Esophagus squamous epithelium (tissue), 5 donors: Measurements from ENCODE around the gene PANK4. TPM values are rescaled to one million over a fixed set of nuclear protein-coding genes. Genes with fewer than 3 reads are reported as not detected.

Experiments used
- DNase-seq: peaks from one replicate; lab custom pipeline; 2025; lab: John Stamatoyannopoulos, UW
- H3K27ac ChIP-seq, 4 donors: fragments of 200-600 bp; sonication (generic); one replicate each; pipeline ENCODE4 v1.5.1; 2016 to 2019; ENCODE audit warnings: mild to moderate bottlenecking in 1 of 4
- H3K27me3 ChIP-seq, 4 donors: fragments of 200-600 bp; sonication (generic); 1 replicate in 3 of 4; 2 replicates in 1 of 4; pipeline versions ENCODE4 v1.5.1 to v1.6.0; 2017 to 2021; ENCODE audit warnings: antibody characterized with exemption in 1 of 4
- H3K36me3 ChIP-seq, 3 donors: fragments of 200-600 bp; sonication (generic); one replicate each; pipeline ENCODE4 v1.5.1; 2016 to 2019
- H3K4me1 ChIP-seq, 3 donors: fragments of 200-600 bp; sonication (generic); one replicate each; pipeline ENCODE4 v1.5.1; 2017 to 2019
- H3K4me3 ChIP-seq, 4 donors: fragments of 200-600 bp; sonication (generic); 1 replicate in 3 of 4; 2 replicates in 1 of 4; pipeline ENCODE4 v1.5.1; 2016 to 2019; ENCODE audit warnings: mild to moderate bottlenecking in 2 of 4, moderate library complexity in 1 of 4
- H3K9me3 ChIP-seq, 3 donors: fragments of 200-600 bp; sonication (generic); one replicate each; pipeline ENCODE4 v1.5.1; 2016 to 2019
- CTCF ChIP-seq, 6 experiments: fragments of 450-650 bp in 4 of 6; fragments of 200-600 bp in 2 of 6; sonication (generic) in 2 of 6; IDR thresholded peaks; one replicate each; pipeline ENCODE4 v1.5.1; 2016 to 2019; ENCODE audit warnings: antibody characterized with exemption in 6 of 6, mild to moderate bottlenecking in 4 of 6, moderate library complexity in 4 of 6
- POLR2A ChIP-seq, 4 donors: fragments of 450-650 bp; IDR thresholded peaks; one replicate each; pipeline ENCODE4 v1.6.1; 2017; ENCODE audit warnings: antibody characterized with exemption in 4 of 4, mild to moderate bottlenecking in 4 of 4, moderate library complexity in 3 of 4
- WGBS, 2 donors: methylation state at CpG; one replicate each; pipeline ENCODE4 v1.1.5; 2018; 5-methylcytosine and 5-hydroxymethylcytosine counted together
- intact Hi-C: fragments of 100-400 bp; cut with DNase I; formaldehyde crosslinking; loops from one replicate; pipeline ENCODE4 v1.15.0; 2022
- total RNA-seq, 4 donors: library from RNA; depleted of rRNA; stranded (reverse); fragments of >200 nt; gene quantifications; one replicate each; pipeline ENCODE4 v1.1.0, GENCODE V29; 2016
- donor health status: DM: yes; HTN: yes; CAD: no.

PANK4 gene
- total RNA-seq, 4 donors from 2014 or later, result 11.8 to 29.1 (median 17.0) TPM

GRCh38 chr1:2474933-2475371, 51.4 kb downstream of the PANK4 start:
- Histone ChIP-seq H3K36me3 (no peaks in the 10 kb centered on the region), H3K4me1 (peaks cover 5 to 47% (median 5%) of the 10 kb centered on the region in 3 donors), H3K27ac (no peak overlapping the region), H3K4me3 (no peak overlapping the region), H3K9me3 (no peaks in the 10 kb centered on the region), H3K27me3 (peaks cover 0 to 48% (median 0%) of the 10 kb centered on the region in 4 donors)
- WGBS, 2 donors, result 60 to 67% methylated on average over 1 to 6 of the region's 13 CpGs
- no peak for TF ChIP-seq CTCF (IDR thresholded peaks at IDR 0.05)
- TF ChIP-seq POLR2A (IDR thresholded peaks at IDR 0.05), result no peak
- DNase-seq, result no peak
- intact Hi-C loops, result no loop called here

- H3K9me3 ChIP-seq, result no peaks in the 10 kb centered on the region
- intact Hi-C loops, result no loop called here
- no peak overlapping the region for H3K27ac ChIP-seq
- no peaks in the 10 kb centered on the region for H3K36me3 ChIP-seq
- H3K4me3 ChIP-seq, result no peak overlapping the region
- peaks cover 0 to 40% (median 0%) of the 10 kb centered on the region in 3 donors for H3K4me1 ChIP-seq
- peaks cover 0 to 55% (median 0%) of the 10 kb centered on the region in 4 donors for H3K27me3 ChIP-seq
- DNase-seq, result no peak
- 80 to 100% methylated on average over 1 of the region's 17 CpGs for WGBS, 2 donors
- TF ChIP-seq CTCF (IDR thresholded peaks at IDR 0.05), result no peak
- TF ChIP-seq POLR2A (IDR thresholded peaks at IDR 0.05), result no peak
Measured at GRCh38 chr1:2474104-2474844, 52.1 kb downstream of the PANK4 start.

- no peak for DNase-seq
- H3K9me3 ChIP-seq, result no peaks in the 10 kb centered on the region
- H3K27me3 ChIP-seq, result peaks cover 0 to 65% (median 0%) of the 10 kb centered on the region in 4 donors
- H3K4me3 ChIP-seq, result no peak overlapping the region
- no peaks in the 10 kb centered on the region for H3K36me3 ChIP-seq
- WGBS, 2 donors, result 81% methylated on average over 5 of the region's 13 CpGs; no CpG with 5 or more reads in 1 of the 2 donors
- peaks cover 0 to 32% (median 0%) of the 10 kb centered on the region in 3 donors for H3K4me1 ChIP-seq
- intact Hi-C loops, result no loop called here
- no peak for TF ChIP-seq POLR2A (IDR thresholded peaks at IDR 0.05)
- TF ChIP-seq CTCF (IDR thresholded peaks at IDR 0.05), result no peak
- no peak overlapping the region for H3K27ac ChIP-seq
Measured at GRCh38 chr1:2473198-2473597, 53.2 kb downstream of the PANK4 start.

GRCh38 chr1:2472561-2473177, 53.7 kb downstream of the PANK4 start:
- H3K9me3 ChIP-seq, result no peaks in the 10 kb centered on the region
- intact Hi-C loops, result no loop called here
- H3K27ac ChIP-seq, result no peak overlapping the region
- WGBS, 2 donors, result 54 to 74% methylated on average over 6 to 9 of the region's 25 CpGs
- no peaks in the 10 kb centered on the region for H3K36me3 ChIP-seq
- H3K4me1 ChIP-seq, result peaks cover 0 to 29% (median 0%) of the 10 kb centered on the region in 3 donors
- H3K27me3 ChIP-seq, result peaks cover 0 to 69% (median 1%) of the 10 kb centered on the region in 4 donors
- no peak for DNase-seq
- H3K4me3 ChIP-seq, result no peak overlapping the region
- TF ChIP-seq POLR2A (IDR thresholded peaks at IDR 0.05), result no peak
- no peak for TF ChIP-seq CTCF (IDR thresholded peaks at IDR 0.05)

- Histone ChIP-seq H3K27ac (no peak overlapping the region), H3K27me3 (peaks cover 0 to 69% (median 4%) of the 10 kb centered on the region in 4 donors), H3K36me3 (no peaks in the 10 kb centered on the region), H3K4me1 (peaks cover 0 to 33% (median 2%) of the 10 kb centered on the region in 3 donors), H3K9me3 (no peaks in the 10 kb centered on the region), H3K4me3 (no peak overlapping the region)
- no peak for TF ChIP-seq CTCF (IDR thresholded peaks at IDR 0.05)
- TF ChIP-seq POLR2A (IDR thresholded peaks at IDR 0.05), result no peak
- WGBS, 2 donors, result 56% methylated on average over 6 of the region's 17 CpGs; no CpG with 5 or more reads in 1 of the 2 donors
- intact Hi-C loops, result no loop called here
- no peak for DNase-seq
Measured at GRCh38 chr1:2472109-2472508, 54.3 kb downstream of the PANK4 start.
